Activated CD8-positive, alpha-beta T cell treated with anti-CD3 and anti-CD28 coated beads, Interleukin-2, amount 10 ng/mL, durations not matched to agents 7 days and 5 days (primary cell): ENCODE measurements around the gene MDM2. TPM values are rescaled to one million over a fixed set of nuclear protein-coding genes. Genes with fewer than 3 reads are reported as not detected.

ENCODE experiments used
- ATAC-seq: fragments of 150-1000 bp; cut with Tn5 transposase; one replicate; pipeline ENCODE4 v1.10.0; 2021; ENCODE audit warnings: moderate library complexity
- CTCF ChIA-PET: fragments of 350-600 bp; sonication (Branson Sonifier 250); formaldehyde crosslinking; loops from one replicate; lab custom pipeline; 2021; ENCODE audit warnings: antibody characterized with exemption; lab: Charles Lee
- POLR2A ChIA-PET: fragments of 350-600 bp; sonication (Branson Sonifier 250); formaldehyde crosslinking; loops from one replicate; lab custom pipeline; 2021; ENCODE audit warnings: antibody characterized with exemption; lab: Charles Lee
- DNase-seq: peaks from one replicate; pipeline ENCODE4 v3.0.0-alpha.2; 2020
- H3K27ac Mint-ChIP-seq: one replicate; pipeline ENCODE4 v1.8.0; 2021; ENCODE audit warnings: mild to moderate bottlenecking, mixed read lengths
- H3K27me3 Mint-ChIP-seq: one replicate; pipeline ENCODE4 v1.8.0; 2021; ENCODE audit warnings: low read depth, mixed read lengths
- H3K36me3 Mint-ChIP-seq: one replicate; pipeline ENCODE4 v1.8.0; 2021; ENCODE audit warnings: low read depth, mixed read lengths
- H3K4me1 Mint-ChIP-seq: one replicate; pipeline ENCODE4 v1.8.0; 2021; ENCODE audit warnings: low read depth, mixed read lengths
- H3K4me3 Mint-ChIP-seq: one replicate; pipeline ENCODE4 v1.8.0; 2021; ENCODE audit warnings: mild to moderate bottlenecking, mixed read lengths
- H3K9me3 Mint-ChIP-seq: one replicate; pipeline ENCODE4 v1.8.0; 2022; ENCODE audit warnings: mixed read lengths; ENCODE audit not compliant: insufficient read depth
- total RNA-seq, 2 experiments: library from RNA; stranded (reverse); gene quantifications; one replicate each; pipeline ENCODE4 v1.2.3, GENCODE V29; 2021

Gene MDM2
- 100 to 1,000 TPM; 213 to 234 TPM for total RNA-seq

DNA sequence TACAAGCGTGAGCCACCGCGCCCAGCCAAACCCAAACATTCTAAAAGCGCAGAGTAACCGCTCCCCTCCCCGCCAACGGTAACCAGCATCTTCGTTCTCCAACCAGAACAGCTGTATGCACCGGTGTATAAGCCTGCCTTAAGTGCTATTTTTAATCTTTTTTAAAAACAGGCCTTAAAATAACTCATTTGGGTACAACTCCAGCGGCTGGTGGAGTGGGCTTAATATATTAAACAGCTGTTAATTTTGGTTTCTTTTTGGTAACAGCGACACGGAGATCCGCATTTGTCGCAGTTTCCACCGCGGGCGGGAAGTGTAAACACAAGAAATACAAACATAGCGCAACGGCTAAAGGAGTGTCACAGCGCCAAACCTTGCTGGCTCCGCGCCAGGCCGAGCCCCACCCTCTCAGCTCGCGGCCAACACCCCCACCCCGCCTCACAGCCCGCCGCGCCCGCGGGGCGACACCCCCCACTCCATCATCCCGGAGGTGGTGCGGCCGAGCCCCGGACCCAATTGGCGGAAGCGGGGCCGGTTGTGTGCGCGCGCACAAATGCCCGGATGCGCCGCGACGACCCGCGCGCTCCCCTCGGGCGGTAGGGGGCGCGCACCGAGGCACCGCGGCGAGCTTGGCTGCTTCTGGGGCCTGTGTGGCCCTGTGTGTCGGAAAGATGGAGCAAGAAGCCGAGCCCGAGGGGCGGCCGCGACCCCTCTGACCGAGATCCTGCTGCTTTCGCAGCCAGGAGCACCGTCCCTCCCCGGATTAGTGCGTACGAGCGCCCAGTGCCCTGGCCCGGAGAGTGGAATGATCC is at the start of gene MDM2:
Gene MDM2 (plus strand): TSS at position 602 of the 812 bp plus-strand sequence. CDS start 301 bp downstream, outside the sequence.
- H3K4me1 Mint-ChIP-seq = peaks cover 36% of the 10 kb centered on the region
- peak; percentile 89 for ATAC-seq
- DNase-seq = peak; percentile 97
- H3K27ac Mint-ChIP-seq = peak within 1 kb of the TSS; percentile 100
- no peaks in the 10 kb centered on the region for H3K9me3 Mint-ChIP-seq
- peaks cover 38% of the 10 kb centered on the region for H3K36me3 Mint-ChIP-seq
- ChIA-PET POLR2A (interaction anchor here (0.6 to 2.8 kb wide), 25 partner anchors 8 to 889 kb away, joined by 3 to 42 read pairs (median 4); partner anchors contain the start of genes IL26, RAP1B and SLC35E3), CTCF (interaction anchor here (1.1 to 3.1 kb wide), 14 partner anchors 9 to 584 kb away, joined by 3 to 22 read pairs (median 6); partner anchors contain the start of gene SLC35E3)
- no peaks in the 10 kb centered on the region for H3K27me3 Mint-ChIP-seq
- peak within 1 kb of the TSS; percentile 91 for H3K4me3 Mint-ChIP-seq

DNA sequence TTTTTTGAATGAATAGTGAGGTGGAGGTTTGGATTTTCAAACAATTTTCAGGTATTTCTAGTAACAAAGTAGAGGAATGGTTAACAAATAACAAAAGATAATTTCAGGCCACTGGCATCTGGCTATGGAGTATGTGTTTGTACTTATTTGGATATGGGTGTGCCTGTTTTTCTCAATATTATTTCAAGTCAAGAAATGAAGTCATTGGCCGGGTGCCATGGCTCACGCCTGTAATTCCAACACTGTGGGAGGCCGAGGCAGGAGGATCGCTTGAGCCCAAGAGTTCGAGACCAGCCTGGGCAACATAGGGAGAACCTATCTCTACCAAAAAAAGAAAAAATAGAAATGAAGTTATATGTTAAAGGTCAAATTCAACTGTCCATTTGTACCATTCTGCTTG is 48.1 kb upstream of the MDM2 start:
- no peak overlapping the region for H3K4me3 Mint-ChIP-seq
- ATAC-seq (no peak), DNase-seq (no peak)
- H3K36me3 Mint-ChIP-seq = peaks cover 40% of the 10 kb centered on the region
- H3K9me3 Mint-ChIP-seq = no peaks in the 10 kb centered on the region
- CTCF ChIA-PET = interaction anchor here (1.1 to 1.3 kb wide), 2 partner anchors 13 to 48 kb away, joined by 3 read pairs; partner anchors contain the start of gene MDM2
- H3K4me1 Mint-ChIP-seq = no peaks in the 10 kb centered on the region
- H3K27me3 Mint-ChIP-seq = no peaks in the 10 kb centered on the region
- H3K27ac Mint-ChIP-seq = no peak overlapping the region
- POLR2A ChIA-PET = interaction anchor here (0.6 kb wide), 1 partner anchor 82 kb away, joined by 3 read pairs; no protein-coding TSS in a partner anchor

DNA sequence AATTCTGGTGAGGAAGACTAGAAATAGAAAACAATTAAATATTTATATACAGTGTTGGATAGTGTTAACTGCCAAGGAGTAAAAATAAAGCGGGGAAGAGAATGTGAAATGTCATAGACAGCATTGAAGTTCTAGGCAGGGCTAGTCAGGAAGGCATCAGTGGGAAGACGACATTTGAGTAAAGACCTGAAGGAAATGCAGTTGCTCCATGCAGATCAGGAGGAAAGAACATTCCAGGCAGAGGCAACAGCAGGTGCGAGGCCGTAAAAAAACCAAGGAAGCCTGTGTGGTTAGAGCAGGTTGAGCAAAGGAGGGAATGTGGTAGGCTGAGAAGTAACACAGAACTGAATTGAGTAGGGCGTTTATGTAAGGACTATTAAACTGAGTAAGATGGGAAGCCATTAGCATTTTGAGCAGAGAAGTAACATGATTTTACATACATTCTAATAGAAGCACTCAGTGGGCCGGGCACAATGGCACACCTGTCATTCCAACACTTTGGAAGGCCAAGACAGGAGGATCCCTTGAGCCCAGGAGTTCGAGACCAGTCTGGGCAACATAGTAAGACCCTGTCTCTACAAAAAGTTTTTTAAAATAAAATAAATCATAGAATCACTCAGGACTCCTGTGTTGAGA is 47.1 kb upstream of the MDM2 start:
- DNase-seq = no peak
- no peaks in the 10 kb centered on the region for H3K27me3 Mint-ChIP-seq
- no peaks in the 10 kb centered on the region for H3K9me3 Mint-ChIP-seq
- H3K4me3 Mint-ChIP-seq = no peak overlapping the region
- ChIA-PET CTCF (interaction anchor here (1.1 to 1.3 kb wide), 2 partner anchors 14 to 47 kb away, joined by 3 read pairs; partner anchors contain the start of gene MDM2), POLR2A (no interaction called here)
- H3K36me3 Mint-ChIP-seq = peaks cover 31% of the 10 kb centered on the region
- ATAC-seq = no peak
- no peak overlapping the region for H3K27ac Mint-ChIP-seq
- no peaks in the 10 kb centered on the region for H3K4me1 Mint-ChIP-seq

DNA sequence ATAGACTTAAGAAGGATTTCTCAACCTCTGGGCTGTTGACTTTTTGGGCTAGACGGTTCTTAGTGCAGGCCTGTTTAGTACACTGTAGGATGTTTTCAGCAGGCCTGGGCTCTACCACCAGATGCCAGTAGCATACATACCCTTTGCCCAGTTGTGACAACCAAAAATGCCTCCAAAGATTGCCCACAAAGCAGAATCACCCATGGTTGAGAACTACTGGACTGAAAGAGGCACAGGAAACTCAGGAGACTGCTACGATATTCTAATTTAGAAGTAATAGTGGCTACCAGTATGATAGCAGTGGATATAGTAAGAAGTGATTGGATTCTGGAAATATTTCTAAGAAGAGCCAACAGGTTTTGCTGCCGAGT is 46.5 kb upstream of the MDM2 start:
- H3K27ac Mint-ChIP-seq = no peak overlapping the region
- no peaks in the 10 kb centered on the region for H3K4me1 Mint-ChIP-seq
- ChIA-PET CTCF (no interaction called here), POLR2A (no interaction called here)
- no peak overlapping the region for H3K4me3 Mint-ChIP-seq
- no peak for ATAC-seq
- H3K36me3 Mint-ChIP-seq = peaks cover 26% of the 10 kb centered on the region
- H3K9me3 Mint-ChIP-seq = no peaks in the 10 kb centered on the region
- no peak for DNase-seq
- no peaks in the 10 kb centered on the region for H3K27me3 Mint-ChIP-seq

DNA sequence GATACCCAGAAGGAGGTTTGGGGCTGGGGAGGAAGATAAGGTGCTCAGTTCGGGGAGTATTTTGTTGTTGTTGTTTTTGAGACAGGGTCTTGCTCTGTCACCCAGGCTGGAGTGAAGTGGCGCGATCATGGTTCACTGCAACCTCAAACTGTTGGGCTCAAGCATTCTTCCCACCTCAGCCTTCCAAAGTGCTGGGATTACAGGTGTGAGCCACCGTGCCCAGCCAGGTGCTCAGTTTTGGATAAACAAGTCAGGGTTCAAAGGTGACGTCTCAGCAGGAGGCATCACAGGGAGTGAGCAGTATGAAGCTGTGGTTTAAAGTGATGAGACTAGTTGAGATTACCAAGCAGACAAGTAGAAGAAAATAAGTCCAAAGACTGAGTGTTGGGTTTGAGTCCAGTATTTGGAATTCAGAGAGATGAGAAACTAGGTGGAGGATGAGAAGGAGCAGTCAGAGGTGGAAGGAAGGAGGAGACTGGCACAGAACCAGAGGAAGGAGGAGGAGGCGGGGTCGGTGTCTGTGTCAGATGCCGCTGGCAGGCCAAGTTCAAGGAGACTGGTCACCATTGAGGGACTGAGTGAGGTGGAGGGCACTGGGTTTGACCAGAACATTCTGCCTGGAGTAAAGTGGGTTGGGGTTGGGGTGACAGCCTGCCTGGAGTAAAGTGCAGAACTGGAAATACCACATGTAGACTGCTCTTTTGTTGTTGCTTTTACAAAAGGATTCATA is 45.9 kb upstream of the MDM2 start:
- ATAC-seq = no peak
- no peaks in the 10 kb centered on the region for H3K27me3 Mint-ChIP-seq
- H3K4me3 Mint-ChIP-seq = no peak overlapping the region
- H3K27ac Mint-ChIP-seq = peak overlapping the region; percentile 8
- POLR2A ChIA-PET = no interaction called here
- CTCF ChIA-PET = no interaction called here
- peaks cover 22% of the 10 kb centered on the region for H3K36me3 Mint-ChIP-seq
- no peak for DNase-seq
- no peaks in the 10 kb centered on the region for H3K4me1 Mint-ChIP-seq
- H3K9me3 Mint-ChIP-seq = no peaks in the 10 kb centered on the region

DNA sequence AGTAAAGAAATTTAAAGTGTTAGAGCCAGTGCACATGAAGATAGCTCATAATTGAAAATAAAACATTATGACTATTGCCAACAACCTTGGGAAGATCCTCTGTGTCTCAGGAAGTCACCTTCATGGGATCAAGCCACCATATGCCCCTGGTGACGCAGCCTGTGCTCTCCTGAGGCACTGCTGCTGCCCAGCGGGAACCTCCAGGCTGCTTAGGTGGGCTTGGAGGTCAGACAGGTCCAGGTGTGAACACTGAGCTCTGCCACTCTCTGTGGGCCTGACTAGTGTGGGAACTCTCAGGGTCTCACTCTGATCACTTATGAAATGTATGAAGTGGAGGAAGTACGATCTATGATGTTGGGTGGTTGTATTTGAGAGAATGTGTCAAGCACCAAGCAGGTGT is 45.3 kb upstream of the MDM2 start:
- peaks cover 21% of the 10 kb centered on the region for H3K36me3 Mint-ChIP-seq
- H3K4me1 Mint-ChIP-seq = no peaks in the 10 kb centered on the region
- no peaks in the 10 kb centered on the region for H3K9me3 Mint-ChIP-seq
- no peak overlapping the region for H3K4me3 Mint-ChIP-seq
- no peak for ATAC-seq
- no peaks in the 10 kb centered on the region for H3K27me3 Mint-ChIP-seq
- H3K27ac Mint-ChIP-seq = no peak overlapping the region
- no peak for DNase-seq
- CTCF ChIA-PET = no interaction called here
- POLR2A ChIA-PET = no interaction called here

DNA sequence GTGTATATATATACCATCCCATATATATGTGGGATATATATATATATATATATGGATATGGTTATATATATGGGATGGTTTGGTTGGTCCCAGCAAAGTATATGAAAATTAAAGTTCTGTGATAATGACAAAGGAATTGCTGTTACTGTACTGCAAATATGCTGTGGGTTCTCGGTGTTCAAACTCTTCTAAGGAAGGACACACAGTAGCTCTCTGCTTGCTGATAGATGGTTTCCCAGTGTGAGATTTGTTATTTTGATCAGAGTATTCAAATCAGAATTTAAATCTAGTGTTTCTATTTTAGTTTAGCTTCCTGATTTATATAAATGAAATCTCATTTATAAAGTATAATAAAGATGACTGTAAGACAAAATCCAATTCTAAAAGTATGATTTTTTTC is 42.3 kb upstream of the MDM2 start:
- H3K27ac Mint-ChIP-seq = no peak overlapping the region
- ChIA-PET CTCF (no interaction called here), POLR2A (no interaction called here)
- ATAC-seq = no peak
- no peak for DNase-seq
- H3K36me3 Mint-ChIP-seq = peaks cover 11% of the 10 kb centered on the region
- H3K4me1 Mint-ChIP-seq = no peaks in the 10 kb centered on the region
- no peaks in the 10 kb centered on the region for H3K27me3 Mint-ChIP-seq
- H3K4me3 Mint-ChIP-seq = no peak overlapping the region
- no peaks in the 10 kb centered on the region for H3K9me3 Mint-ChIP-seq

DNA sequence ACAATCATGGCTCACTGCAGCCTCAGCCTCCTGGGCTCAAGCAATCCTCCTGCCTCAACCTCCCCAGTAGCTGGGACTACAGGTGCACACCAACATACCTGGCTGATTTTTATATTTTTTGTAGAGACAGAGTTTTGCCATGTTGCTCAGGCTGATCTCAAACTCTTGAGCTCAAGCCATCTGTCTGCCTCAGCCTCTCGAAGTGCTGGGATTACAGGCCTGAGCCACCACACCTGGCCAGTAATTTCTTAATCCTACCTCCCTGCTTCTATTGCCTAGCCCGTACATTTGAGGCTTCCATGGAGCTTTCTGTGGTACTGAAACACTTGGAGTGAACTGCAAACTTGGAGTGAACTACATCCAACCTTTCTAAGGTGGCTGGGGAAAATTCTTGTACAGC is 41.3 kb upstream of the MDM2 start:
- Mint-ChIP-seq H3K4me1 (no peaks in the 10 kb centered on the region), H3K4me3 (no peak overlapping the region), H3K9me3 (no peaks in the 10 kb centered on the region), H3K27me3 (no peaks in the 10 kb centered on the region), H3K27ac (no peak overlapping the region), H3K36me3 (peaks cover 7% of the 10 kb centered on the region)
- POLR2A ChIA-PET = no interaction called here
- DNase-seq (no peak), ATAC-seq (no peak)
- CTCF ChIA-PET = no interaction called here

DNA sequence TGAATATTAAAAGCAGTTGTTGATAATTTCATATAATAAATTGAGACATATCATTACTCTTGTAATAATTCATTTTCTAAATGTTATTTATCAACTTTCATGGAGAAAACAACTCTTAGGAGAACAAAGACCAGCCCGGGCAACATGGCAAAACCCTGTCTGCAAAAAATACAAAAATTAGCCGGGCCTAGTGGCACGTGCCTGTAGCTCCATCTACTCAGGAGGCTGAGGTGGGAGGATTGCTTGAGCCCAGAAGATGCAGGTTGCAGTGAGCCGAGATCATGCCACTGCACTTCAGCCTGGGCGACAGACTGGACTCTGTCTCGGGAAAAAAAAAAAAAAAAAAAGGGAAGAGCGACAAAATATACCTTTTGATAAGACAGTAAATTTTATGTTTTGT is 40.8 kb upstream of the MDM2 start:
- no peaks in the 10 kb centered on the region for H3K27me3 Mint-ChIP-seq
- ChIA-PET POLR2A (no interaction called here), CTCF (no interaction called here)
- no peak for ATAC-seq
- no peak overlapping the region for H3K4me3 Mint-ChIP-seq
- no peaks in the 10 kb centered on the region for H3K9me3 Mint-ChIP-seq
- H3K4me1 Mint-ChIP-seq = no peaks in the 10 kb centered on the region
- peaks cover 5% of the 10 kb centered on the region for H3K36me3 Mint-ChIP-seq
- H3K27ac Mint-ChIP-seq = no peak overlapping the region
- DNase-seq = no peak

DNA sequence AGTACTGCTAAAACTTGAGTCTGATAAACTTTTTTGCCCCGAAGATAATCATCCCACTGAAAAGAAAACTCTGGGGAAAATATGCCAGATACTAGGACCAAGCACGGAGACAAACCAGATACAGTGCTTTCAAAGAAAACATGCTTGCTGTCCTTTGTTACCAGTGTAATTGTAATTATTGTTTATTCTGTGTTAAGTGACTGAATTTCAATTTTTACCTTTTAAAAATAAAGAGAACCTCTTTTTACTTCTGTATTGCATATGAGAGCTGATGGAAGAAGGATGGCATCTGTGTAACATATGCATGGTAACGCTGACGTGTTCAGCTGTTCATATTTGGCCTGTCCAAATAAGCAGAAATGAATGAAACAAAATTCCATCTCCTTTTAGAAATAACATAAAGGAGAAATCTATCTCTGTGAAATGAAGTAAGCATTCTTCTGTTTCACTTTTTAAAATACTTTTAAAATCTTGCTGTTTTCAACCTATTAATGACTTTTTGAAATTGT is 39.5 kb upstream of the MDM2 start:
- Mint-ChIP-seq H3K27ac (no peak overlapping the region), H3K27me3 (no peaks in the 10 kb centered on the region), H3K9me3 (no peaks in the 10 kb centered on the region), H3K4me3 (no peak overlapping the region), H3K36me3 (peaks cover 4% of the 10 kb centered on the region), H3K4me1 (peaks cover 10% of the 10 kb centered on the region)
- ChIA-PET POLR2A (interaction anchor here (0.7 kb wide), 1 partner anchor 431 kb away, joined by 3 read pairs; no protein-coding TSS in a partner anchor), CTCF (no interaction called here)
- DNase-seq (no peak), ATAC-seq (no peak)

DNA sequence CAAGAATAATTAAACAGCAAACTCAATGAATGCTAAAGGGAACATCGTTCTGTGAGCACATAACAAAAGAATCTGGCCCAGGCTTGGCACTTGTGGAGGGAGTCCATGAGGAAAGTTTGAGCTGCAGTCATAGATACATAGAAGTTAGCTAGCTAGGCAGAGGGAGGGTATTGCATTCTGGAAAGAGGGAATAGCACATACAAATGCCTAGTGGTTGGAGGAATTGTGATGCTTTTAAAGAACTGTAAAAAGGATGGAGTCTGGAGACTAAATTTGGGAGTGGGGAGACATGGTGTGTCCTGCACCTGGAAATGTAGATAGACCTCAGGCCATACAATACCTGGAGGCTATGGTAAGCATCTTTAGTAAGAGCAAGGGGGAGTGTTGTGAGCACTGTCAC is 38.0 kb upstream of the MDM2 start:
- Mint-ChIP-seq H3K27me3 (no peaks in the 10 kb centered on the region), H3K9me3 (no peaks in the 10 kb centered on the region), H3K4me1 (peaks cover 16% of the 10 kb centered on the region), H3K4me3 (no peak overlapping the region), H3K27ac (no peak overlapping the region), H3K36me3 (no peaks in the 10 kb centered on the region)
- ATAC-seq = no peak
- POLR2A ChIA-PET = no interaction called here
- no peak for DNase-seq
- CTCF ChIA-PET = interaction anchor here (0.6 kb wide), 1 partner anchor 21 kb away, joined by 3 read pairs; no protein-coding TSS in a partner anchor
